HCT116 (cell line): ENCODE results near the gene UFD1. TPM values are rescaled to one million over a fixed set of nuclear protein-coding genes. Genes with fewer than 3 reads are reported as not detected.

Experiments used
- ATAC-seq: fragments of 200-7000 bp; cut with Tn5 transposase; 2 replicates; pipeline ENCODE4 v1.9.1; 2020; ENCODE audit warnings: mild to moderate bottlenecking, moderate library complexity
- BruUV-seq: library from RNA; stranded (reverse); fragments of 400-500 nt; replicated peaks from 2 replicates; lab custom pipeline; 2021; lab: Mats Ljungman, UMichigan
- CTCF ChIA-PET: fragments of 300-600 bp; sonication (Branson Sonifier 250); formaldehyde crosslinking; loops from one replicate; lab custom pipeline; 2021; ENCODE audit warnings: antibody characterized with exemption; lab: Charles Lee
- POLR2A ChIA-PET: fragments of 300-600, 350-600 bp; sonication (Branson Sonifier 250); formaldehyde crosslinking; loops from one replicate; lab custom pipeline; 2021; ENCODE audit warnings: antibody characterized with exemption; lab: Charles Lee
- RAD21 ChIA-PET, 2 experiments: fragments of 300-600 bp; sonication (Branson Sonifier 250); formaldehyde crosslinking; loops; one replicate each; lab custom pipeline; 2023; ENCODE audit warnings: low total read pairs in 2 of 2; ENCODE audit not compliant: uncharacterized antibody in 2 of 2, unreplicated experiment in 2 of 2, low non-redundant PET in 1 of 2; lab: Charles Lee
- DNase-seq: peaks from one replicate; pipeline ENCODE4 v3.0.0-alpha.2; 2010; ENCODE audit warnings: low read depth, low spot score
- H2AFZ ChIP-seq: fragments of 200-600 bp; shearing (Covaris generic), sonication (generic); 2 replicates; pipeline ENCODE4 v1.6.1; 2017; ENCODE audit warnings: low read depth, mixed run types, mixed read lengths, antibody characterized with exemption, low read length; ENCODE audit not compliant: poor library complexity, severe bottlenecking
- H3K27ac ChIP-seq: 2 replicates; pipeline ENCODE4 v1.5.1; 2012; ENCODE audit warnings: low read depth, low read length
- H3K27me3 ChIP-seq: fragments of 200-600 bp; sonication (generic); 2 replicates; pipeline ENCODE4 v1.6.1; 2016; ENCODE audit warnings: mixed run types, low read length, mixed read lengths; ENCODE audit not compliant: insufficient read depth
- H3K36me3 ChIP-seq, 2 experiments: fragments of 200-500 bp in 1 of 2; fragments of 200-600 bp in 1 of 2; sonication (Bioruptor generic) in 1 of 2; sonication (generic) in 1 of 2; 2 replicates each; pipeline versions ENCODE4 v1.5.1 to v1.6.1; 2014 to 2016; ENCODE audit warnings: low read length in 2 of 2, inconsistent platforms in 1 of 2, mixed read lengths in 1 of 2, mixed run types in 1 of 2; ENCODE audit not compliant: insufficient read depth in 2 of 2, control insufficient read depth in 1 of 2
- H3K4me1 ChIP-seq, 2 experiments: fragments of 200-600 bp in 1 of 2; sonication (generic) in 1 of 2; 2 replicates each; pipeline versions ENCODE4 v1.5.1 to v1.6.1; 2012 to 2017; ENCODE audit warnings: low read length in 2 of 2, inconsistent platforms in 1 of 2, mild to moderate bottlenecking in 1 of 2, mixed read lengths in 1 of 2, mixed run types in 1 of 2, moderate library complexity in 1 of 2; ENCODE audit not compliant: insufficient read depth in 2 of 2, control insufficient read depth in 1 of 2
- H3K4me2 ChIP-seq: fragments of 200-600 bp; sonication (generic); 2 replicates; pipeline ENCODE4 v1.6.1; 2017; ENCODE audit warnings: mixed run types, low read length, mixed read lengths
- H3K4me3 ChIP-seq, 2 experiments: fragments of 200-600 bp in 1 of 2; sonication (generic) in 1 of 2; replicated peaks in 1 of 2; 2 replicates each; pipeline ENCODE4 v1.5.1; 2011 to 2016; ENCODE audit warnings: low read length in 2 of 2, control low read depth in 1 of 2, low read depth in 1 of 2, mild to moderate bottlenecking in 1 of 2, mixed read lengths in 1 of 2, mixed run types in 1 of 2
- H3K79me2 ChIP-seq: fragments of 200-600 bp; sonication (generic); 2 replicates; pipeline ENCODE4 v1.6.1; 2017; ENCODE audit warnings: mild to moderate bottlenecking, mixed run types, low read length, moderate library complexity, mixed read lengths; ENCODE audit not compliant: insufficient read depth
- H3K9ac ChIP-seq: fragments of 200-600 bp; sonication (generic); 2 replicates; pipeline ENCODE4 v1.6.1; 2016; ENCODE audit warnings: low read length, mixed read lengths
- H3K9me2 ChIP-seq: fragments of 200-600 bp; sonication (generic), shearing (Covaris generic); 2 replicates; pipeline ENCODE4 v1.6.1; 2017; ENCODE audit warnings: mixed run types, mild to moderate bottlenecking, moderate library complexity; ENCODE audit not compliant: insufficient read depth
- H3K9me3 ChIP-seq, 2 experiments: fragments of 200-500 bp in 1 of 2; fragments of 200-600 bp in 1 of 2; sonication (Bioruptor generic) in 1 of 2; sonication (generic) in 1 of 2; 2 replicates each; pipeline ENCODE4 v1.6.1; 2014 to 2017; ENCODE audit warnings: low read length in 2 of 2, mixed read lengths in 2 of 2, inconsistent platforms in 1 of 2, low read depth in 1 of 2, mild to moderate bottlenecking in 1 of 2, mixed run types in 1 of 2, moderate library complexity in 1 of 2; ENCODE audit not compliant: control insufficient read depth in 1 of 2, insufficient read depth in 1 of 2
- H4K20me1 ChIP-seq: fragments of 200-600 bp; sonication (generic), shearing (Covaris generic); 2 replicates; pipeline ENCODE4 v1.6.1; 2017; ENCODE audit warnings: mixed run types, mild to moderate bottlenecking, moderate library complexity; ENCODE audit not compliant: insufficient read depth
- CBX3 ChIP-seq: IDR thresholded peaks from 2 replicates; pipeline ENCODE4 v1.6.1; 2012; ENCODE audit warnings: low read depth
- CEBPB ChIP-seq: IDR thresholded peaks from 2 replicates; pipeline ENCODE4 v1.6.1; 2012; ENCODE audit warnings: low read depth
- ELF1 ChIP-seq: IDR thresholded peaks from 2 replicates; pipeline ENCODE4 v1.6.1; 2012; ENCODE audit warnings: low read depth, borderline replicate concordance
- EZH2 ChIP-seq: fragments of 200-600 bp; sonication (generic); IDR thresholded peaks from 2 replicates; pipeline ENCODE4 v1.6.1; 2017; ENCODE audit warnings: antibody characterized with exemption, mixed run types
- FOSL1 ChIP-seq: IDR thresholded peaks from 2 replicates; pipeline ENCODE4 v1.6.1; 2012; ENCODE audit warnings: low read depth
- JUND ChIP-seq: IDR thresholded peaks from 2 replicates; pipeline ENCODE4 v1.6.1; 2012
- MAX ChIP-seq: IDR thresholded peaks from 2 replicates; pipeline ENCODE4 v1.6.1; 2012
- POLR2A ChIP-seq: IDR thresholded peaks from 2 replicates; pipeline ENCODE4 v1.7.0; 2011; ENCODE audit warnings: borderline replicate concordance; ENCODE audit not compliant: insufficient read depth, insufficient read length; ENCODE audit errors: extremely low read depth
- POLR2AphosphoS5 ChIP-seq: IDR thresholded peaks from 2 replicates; pipeline ENCODE4 v1.6.1; 2011; ENCODE audit warnings: mild to moderate bottlenecking, low read depth, low read length, moderate library complexity
- RAD21 ChIP-seq: IDR thresholded peaks from 2 replicates; pipeline ENCODE4 v1.6.1; 2012; ENCODE audit warnings: low read depth, mild to moderate bottlenecking
- SIN3A ChIP-seq: IDR thresholded peaks from 2 replicates; pipeline ENCODE4 v1.6.1; 2012; ENCODE audit warnings: low read depth
- SP1 ChIP-seq: IDR thresholded peaks from 2 replicates; pipeline ENCODE4 v1.6.1; 2012; ENCODE audit warnings: low read depth
- TCF7L2 ChIP-seq: IDR thresholded peaks from 2 replicates; pipeline ENCODE4 v1.7.0; 2011; ENCODE audit warnings: borderline replicate concordance, inconsistent platforms; ENCODE audit not compliant: insufficient read depth, insufficient read length; ENCODE audit errors: extremely low read depth
- YY1 ChIP-seq: IDR thresholded peaks from 2 replicates; pipeline ENCODE4 v1.6.1; 2011; ENCODE audit warnings: low read length, low read depth, moderate library complexity, mild to moderate bottlenecking; ENCODE audit not compliant: insufficient replicate concordance; ENCODE audit errors: extremely low read depth
- ZBTB33 ChIP-seq: IDR thresholded peaks from 2 replicates; pipeline ENCODE4 v1.6.1; 2011; ENCODE audit warnings: mild to moderate bottlenecking, low read length, moderate library complexity; ENCODE audit not compliant: insufficient replicate concordance; ENCODE audit errors: extremely low read depth
- ZFX ChIP-seq: fragments of 450-650 bp; IDR thresholded peaks from 2 replicates; pipeline ENCODE4 v1.6.1; 2017
- ZNF274 ChIP-seq: fragments of 200-500 bp; sonication (Bioruptor generic); IDR thresholded peaks from 2 replicates; pipeline ENCODE4 v1.6.1; 2014; ENCODE audit warnings: mild to moderate bottlenecking, low read depth, low read length, inconsistent platforms
- intact Hi-C: fragments of 100-400 bp; cut with micrococcal nuclease; formaldehyde crosslinking; loops from 2 replicates; pipeline ENCODE4 v1.10.0; 2022
- total RNA-seq: library from RNA; stranded (reverse); gene quantifications from one replicate; pipeline ENCODE4 v1.2.1, GENCODE V29; 2021; ENCODE audit not compliant: unreplicated experiment
- TF ChIP-seq, protein P1 (sequence below): IDR thresholded peaks from 2 replicates; pipeline ENCODE4 v1.6.1; 2012; ENCODE audit warnings: low read depth
- TF ChIP-seq, protein P2 (sequence below): IDR thresholded peaks from 2 replicates; pipeline ENCODE4 v1.6.1; 2012
- TF ChIP-seq, protein P3 (sequence below), 3 experiments: fragments of 200-600 bp in 1 of 3; sonication (generic) in 1 of 3; IDR thresholded peaks in 2 of 3; conservative IDR thresholded peaks in 1 of 3; 2 replicates each; pipeline ENCODE4 v1.5.1; 2012 to 2017; ENCODE audit warnings: low read depth in 2 of 3, low read length in 2 of 3, antibody characterized with exemption in 1 of 3, borderline replicate concordance in 1 of 3, control low read depth in 1 of 3, mild to moderate bottlenecking in 1 of 3, mixed read lengths in 1 of 3, mixed run types in 1 of 3, moderate library complexity in 1 of 3; ENCODE audit not compliant: insufficient read depth in 1 of 3

Gene UFD1
- total RNA-seq, 1 experiment from 2014 or later, result 97.5 TPM

DNA sequence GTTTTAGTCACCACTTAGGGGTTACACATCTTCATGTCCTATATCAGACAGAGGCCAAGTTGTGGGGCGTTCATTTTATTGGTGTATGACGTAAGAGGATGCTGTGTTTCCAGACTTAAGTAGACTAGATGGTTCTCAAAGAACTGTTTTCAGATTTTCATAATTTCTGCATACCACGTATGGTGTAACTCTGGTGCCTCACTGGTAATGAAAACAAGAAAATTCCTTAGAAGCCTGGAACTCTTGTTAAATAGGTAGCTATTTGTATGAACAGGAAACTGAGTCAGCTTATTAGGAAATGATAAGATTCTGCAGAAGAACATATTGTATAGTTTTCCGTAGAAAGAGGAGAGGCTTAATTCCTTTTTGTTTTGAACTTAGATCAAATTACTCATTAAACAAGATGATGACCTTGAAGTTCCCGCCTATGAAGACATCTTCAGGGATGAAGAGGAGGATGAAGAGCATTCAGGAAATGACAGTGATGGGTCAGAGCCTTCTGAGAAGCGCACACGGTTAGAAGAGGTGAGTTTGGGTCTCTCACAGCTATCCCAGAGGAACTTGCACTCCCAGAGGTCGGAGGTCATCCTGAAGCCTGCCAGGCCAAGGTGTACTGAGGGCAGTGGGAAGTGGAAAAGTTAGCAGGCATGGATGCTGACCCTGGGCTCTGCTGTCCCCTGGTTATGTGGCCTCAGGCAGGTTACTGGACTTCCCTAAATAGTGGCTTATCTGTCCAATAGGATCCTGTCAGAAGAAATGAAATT is 4.7 kb upstream of the UFD1 start:
- no peak overlapping the region for H3K9ac ChIP-seq
- ATAC-seq (no peak), DNase-seq (no peak)
- peaks cover 17 to 42% of the 10 kb centered on the region in 2 experiments for H3K36me3 ChIP-seq
- H3K9me3 ChIP-seq, result no peaks in the 10 kb centered on the region
- H2AFZ ChIP-seq, result no peak overlapping the region
- H3K27ac ChIP-seq, result no peak overlapping the region
- POLR2A ChIA-PET, result no interaction called here
- RAD21 ChIA-PET, result no interaction called here
- BruUV-seq, result no TSS peak
- H3K27me3 ChIP-seq, result no peaks in the 10 kb centered on the region
- CTCF ChIA-PET, result no interaction called here
- H3K79me2 ChIP-seq, result peaks cover 53% of the 10 kb centered on the region
- H3K4me2 ChIP-seq, result no peak overlapping the region
- no peak for TF ChIP-seq SIN3A
- no peak for TF ChIP-seq FOSL1
- TF ChIP-seq YY1, result no peak
- TF ChIP-seq TCF7L2, result no peak
- TF ChIP-seq JUND, result no peak
- no peak for TF ChIP-seq SP1
- no peak for TF ChIP-seq CBX3
- TF ChIP-seq EZH2, result no peak
- no peak for TF ChIP-seq ZNF274
- TF ChIP-seq POLR2AphosphoS5, result no peak
- no peak for TF ChIP-seq MAX
- TF ChIP-seq CEBPB, result no peak
- TF ChIP-seq, protein P1, sequence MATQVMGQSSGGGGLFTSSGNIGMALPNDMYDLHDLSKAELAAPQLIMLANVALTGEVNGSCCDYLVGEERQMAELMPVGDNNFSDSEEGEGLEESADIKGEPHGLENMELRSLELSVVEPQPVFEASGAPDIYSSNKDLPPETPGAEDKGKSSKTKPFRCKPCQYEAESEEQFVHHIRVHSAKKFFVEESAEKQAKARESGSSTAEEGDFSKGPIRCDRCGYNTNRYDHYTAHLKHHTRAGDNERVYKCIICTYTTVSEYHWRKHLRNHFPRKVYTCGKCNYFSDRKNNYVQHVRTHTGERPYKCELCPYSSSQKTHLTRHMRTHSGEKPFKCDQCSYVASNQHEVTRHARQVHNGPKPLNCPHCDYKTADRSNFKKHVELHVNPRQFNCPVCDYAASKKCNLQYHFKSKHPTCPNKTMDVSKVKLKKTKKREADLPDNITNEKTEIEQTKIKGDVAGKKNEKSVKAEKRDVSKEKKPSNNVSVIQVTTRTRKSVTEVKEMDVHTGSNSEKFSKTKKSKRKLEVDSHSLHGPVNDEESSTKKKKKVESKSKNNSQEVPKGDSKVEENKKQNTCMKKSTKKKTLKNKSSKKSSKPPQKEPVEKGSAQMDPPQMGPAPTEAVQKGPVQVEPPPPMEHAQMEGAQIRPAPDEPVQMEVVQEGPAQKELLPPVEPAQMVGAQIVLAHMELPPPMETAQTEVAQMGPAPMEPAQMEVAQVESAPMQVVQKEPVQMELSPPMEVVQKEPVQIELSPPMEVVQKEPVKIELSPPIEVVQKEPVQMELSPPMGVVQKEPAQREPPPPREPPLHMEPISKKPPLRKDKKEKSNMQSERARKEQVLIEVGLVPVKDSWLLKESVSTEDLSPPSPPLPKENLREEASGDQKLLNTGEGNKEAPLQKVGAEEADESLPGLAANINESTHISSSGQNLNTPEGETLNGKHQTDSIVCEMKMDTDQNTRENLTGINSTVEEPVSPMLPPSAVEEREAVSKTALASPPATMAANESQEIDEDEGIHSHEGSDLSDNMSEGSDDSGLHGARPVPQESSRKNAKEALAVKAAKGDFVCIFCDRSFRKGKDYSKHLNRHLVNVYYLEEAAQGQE, result no peak
- TF ChIP-seq ZBTB33, result no peak
- no peak for TF ChIP-seq ZFX
- TF ChIP-seq RAD21, result no peak
- TF ChIP-seq, protein P2, sequence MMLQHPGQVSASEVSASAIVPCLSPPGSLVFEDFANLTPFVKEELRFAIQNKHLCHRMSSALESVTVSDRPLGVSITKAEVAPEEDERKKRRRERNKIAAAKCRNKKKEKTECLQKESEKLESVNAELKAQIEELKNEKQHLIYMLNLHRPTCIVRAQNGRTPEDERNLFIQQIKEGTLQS, result no peak
- TF ChIP-seq, protein P3, sequence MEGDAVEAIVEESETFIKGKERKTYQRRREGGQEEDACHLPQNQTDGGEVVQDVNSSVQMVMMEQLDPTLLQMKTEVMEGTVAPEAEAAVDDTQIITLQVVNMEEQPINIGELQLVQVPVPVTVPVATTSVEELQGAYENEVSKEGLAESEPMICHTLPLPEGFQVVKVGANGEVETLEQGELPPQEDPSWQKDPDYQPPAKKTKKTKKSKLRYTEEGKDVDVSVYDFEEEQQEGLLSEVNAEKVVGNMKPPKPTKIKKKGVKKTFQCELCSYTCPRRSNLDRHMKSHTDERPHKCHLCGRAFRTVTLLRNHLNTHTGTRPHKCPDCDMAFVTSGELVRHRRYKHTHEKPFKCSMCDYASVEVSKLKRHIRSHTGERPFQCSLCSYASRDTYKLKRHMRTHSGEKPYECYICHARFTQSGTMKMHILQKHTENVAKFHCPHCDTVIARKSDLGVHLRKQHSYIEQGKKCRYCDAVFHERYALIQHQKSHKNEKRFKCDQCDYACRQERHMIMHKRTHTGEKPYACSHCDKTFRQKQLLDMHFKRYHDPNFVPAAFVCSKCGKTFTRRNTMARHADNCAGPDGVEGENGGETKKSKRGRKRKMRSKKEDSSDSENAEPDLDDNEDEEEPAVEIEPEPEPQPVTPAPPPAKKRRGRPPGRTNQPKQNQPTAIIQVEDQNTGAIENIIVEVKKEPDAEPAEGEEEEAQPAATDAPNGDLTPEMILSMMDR (IDR thresholded peaks at IDR 0.05 in 2 of 3, conservative IDR thresholded peaks at IDR 0.05 in 1 of 3; ENCODE audit: borderline replicate concordance in 1 of 3, insufficient read depth in 1 of 3, low read depth in 2 of 3, low read length in 2 of 3), result no peak
- no peak for TF ChIP-seq ELF1
- no peak for TF ChIP-seq POLR2A
- H4K20me1 ChIP-seq, result no peaks in the 10 kb centered on the region; the same call in 1 of the 2 replicates
- intact Hi-C loops, result no loop called here
- no peak overlapping the region for H3K4me3 ChIP-seq
- peaks cover 6 to 11% of the 10 kb centered on the region in 2 experiments; a peak in 3 of 4 replicates for H3K4me1 ChIP-seq
- H3K9me2 ChIP-seq, result no peaks in the 10 kb centered on the region
